IMR-90 (cell line): ENCODE results near the gene PLCB4. TPM values are rescaled to one million over a fixed set of nuclear protein-coding genes. Genes with fewer than 3 reads are reported as not detected.

Experiments used
- ATAC-seq: fragments of 200-7000 bp; cut with Tn5 transposase; 2 replicates; pipeline ENCODE4 v1.9.1; 2020; ENCODE audit warnings: low read depth, mild to moderate bottlenecking, moderate library complexity
- BruUV-seq: library from RNA; stranded (reverse); fragments of 400-500 nt; replicated peaks from 2 replicates; lab custom pipeline; 2021; lab: Mats Ljungman, UMichigan
- CTCF ChIA-PET: fragments of 300-600 bp; formaldehyde crosslinking; extraction: SDS; loops from one replicate; lab custom pipeline; 2021; ENCODE audit warnings: antibody characterized with exemption; lab: Yijun Ruan, JAX
- POLR2A ChIA-PET: fragments of 300-600 bp; sonication (Branson Sonifier 250); formaldehyde crosslinking; loops from one replicate; lab custom pipeline; 2022; ENCODE audit warnings: antibody characterized with exemption; ENCODE audit not compliant: unreplicated experiment; lab: Charles Lee
- DNase-seq: peaks from one replicate; pipeline ENCODE4 v3.0.0; 2013
- H2AFZ ChIP-seq: replicated peaks from 2 replicates; pipeline ENCODE3; 2013; ENCODE audit warnings: low read length, mild to moderate bottlenecking; ENCODE audit not compliant: poor library complexity
- H2AK5ac ChIP-seq: 2 replicates; pipeline ENCODE4 v1.6.1; 2013; ENCODE audit warnings: low read depth, low read length, inconsistent platforms
- H2AK9ac ChIP-seq: replicated peaks from 2 replicates; pipeline ENCODE3; 2013; ENCODE audit warnings: mild to moderate bottlenecking, low read depth, low read length, moderate library complexity; ENCODE audit not compliant: poor library complexity
- H2BK120ac ChIP-seq: 2 replicates; pipeline ENCODE4 v1.6.1; 2013; ENCODE audit warnings: low read depth, low read length, inconsistent platforms
- H2BK15ac ChIP-seq: 3 replicates; pipeline ENCODE4 v1.6.1; 2013; ENCODE audit warnings: low read depth, low read length, inconsistent platforms
- H2BK20ac ChIP-seq: 2 replicates; pipeline ENCODE4 v1.6.1; 2013; ENCODE audit warnings: low read depth, mild to moderate bottlenecking, inconsistent platforms, low read length, moderate library complexity
- H2BK5ac ChIP-seq: 2 replicates; pipeline ENCODE4 v1.6.1; 2013; ENCODE audit warnings: mild to moderate bottlenecking, low read depth, low read length, inconsistent platforms; ENCODE audit not compliant: poor library complexity, severe bottlenecking
- H3K14ac ChIP-seq: replicated peaks from 2 replicates; pipeline ENCODE4 v1.6.1; 2013; ENCODE audit warnings: low read depth, low read length, inconsistent platforms
- H3K18ac ChIP-seq: 2 replicates; pipeline ENCODE4 v1.6.1; 2013; ENCODE audit warnings: low read depth, low read length, control low read depth
- H3K23ac ChIP-seq: 2 replicates; pipeline ENCODE4 v1.6.1; 2013; ENCODE audit warnings: low read depth, low read length, inconsistent platforms
- H3K27ac ChIP-seq: 2 replicates; pipeline ENCODE4 v1.5.1; 2013; ENCODE audit warnings: mild to moderate bottlenecking, control low read depth, low read length; ENCODE audit not compliant: insufficient read depth
- H3K27me3 ChIP-seq: 2 replicates; pipeline ENCODE4 v1.6.1; 2013; ENCODE audit warnings: low read length; ENCODE audit not compliant: control insufficient read depth, insufficient read depth
- H3K36me3 ChIP-seq: 2 replicates; pipeline ENCODE4 v1.6.1; 2013; ENCODE audit warnings: low read length, mixed read lengths; ENCODE audit not compliant: control insufficient read depth, insufficient read depth
- H3K4ac ChIP-seq: 2 replicates; pipeline ENCODE4 v1.6.1; 2013; ENCODE audit warnings: low read depth, low read length, inconsistent platforms
- H3K4me1 ChIP-seq: 2 replicates; pipeline ENCODE4 v1.6.1; 2013; ENCODE audit warnings: low read length, mixed read lengths; ENCODE audit not compliant: control insufficient read depth, insufficient read depth
- H3K4me2 ChIP-seq: 2 replicates; pipeline ENCODE4 v1.6.1; 2013; ENCODE audit warnings: low read depth, mild to moderate bottlenecking, control low read depth, low read length, moderate library complexity
- H3K4me3 ChIP-seq: 2 replicates; pipeline ENCODE4 v1.5.1; 2013; ENCODE audit warnings: low read depth, mild to moderate bottlenecking, control low read depth, low read length, moderate library complexity; ENCODE audit not compliant: insufficient read depth
- H3K56ac ChIP-seq: 2 replicates; pipeline ENCODE4 v1.6.1; 2013; ENCODE audit warnings: low read length, inconsistent platforms; ENCODE audit not compliant: insufficient read depth; ENCODE audit errors: extremely low read depth
- H3K79me1 ChIP-seq, 2 experiments: 2 replicates each; pipeline ENCODE4 v1.6.1; 2013; ENCODE audit warnings: low read length in 2 of 2, inconsistent platforms in 1 of 2, low read depth in 1 of 2
- H3K9ac ChIP-seq: 2 replicates; pipeline ENCODE4 v1.6.1; 2013; ENCODE audit warnings: low read depth, low read length, control low read depth
- H3K9me1 ChIP-seq: 2 replicates; pipeline ENCODE4 v1.6.1; 2013; ENCODE audit warnings: low read length, inconsistent platforms; ENCODE audit not compliant: insufficient read depth
- H3K9me3 ChIP-seq: 2 replicates; pipeline ENCODE4 v1.6.1; 2013; ENCODE audit warnings: low read length; ENCODE audit not compliant: control insufficient read depth, insufficient read depth
- H4K20me1 ChIP-seq: 2 replicates; pipeline ENCODE4 v1.6.1; 2013; ENCODE audit warnings: low read length, inconsistent platforms; ENCODE audit not compliant: insufficient read depth
- H4K5ac ChIP-seq: 2 replicates; pipeline ENCODE4 v1.6.1; 2013; ENCODE audit warnings: mild to moderate bottlenecking, low read depth, low read length, control low read depth
- H4K8ac ChIP-seq, 2 experiments: 2 replicates each; pipeline ENCODE4 v1.6.1; 2013; ENCODE audit warnings: low read depth in 2 of 2, low read length in 2 of 2, control low read depth in 1 of 2, inconsistent platforms in 1 of 2
- H4K91ac ChIP-seq: 2 replicates; pipeline ENCODE4 v1.6.1; 2013; ENCODE audit warnings: low read depth, low read length, inconsistent platforms; ENCODE audit not compliant: insufficient read depth
- BHLHE40 ChIP-seq: fragments of 150-350 bp; IDR thresholded peaks from 2 replicates; pipeline ENCODE4 v1.6.1; 2016; ENCODE audit warnings: mild to moderate bottlenecking, low read depth, low read length
- CEBPB ChIP-seq: IDR thresholded peaks from 2 replicates; pipeline ENCODE4 v1.6.1; 2012; ENCODE audit warnings: low read depth, low read length, improper control_type of control experiment
- CHD1 ChIP-seq: IDR thresholded peaks from 2 replicates; pipeline ENCODE4 v1.6.1; 2012; ENCODE audit warnings: low read depth, low read length, improper control_type of control experiment
- MXI1 ChIP-seq: IDR thresholded peaks from 2 replicates; pipeline ENCODE4 v1.6.1; 2012; ENCODE audit warnings: low read depth, mild to moderate bottlenecking, low read length, moderate library complexity, borderline replicate concordance
- NFE2L2 ChIP-seq: fragments of 150-350 bp; IDR thresholded peaks from 2 replicates; pipeline ENCODE4 v1.6.1; 2016; ENCODE audit warnings: low read depth, mild to moderate bottlenecking, low read length
- RCOR1 ChIP-seq: IDR thresholded peaks from 2 replicates; pipeline ENCODE4 v1.6.1; 2012; ENCODE audit warnings: mild to moderate bottlenecking, low read length, improper control_type of control experiment; ENCODE audit not compliant: insufficient replicate concordance
- RFX5 ChIP-seq: IDR thresholded peaks from 2 replicates; pipeline ENCODE4 v1.8.0; 2012; ENCODE audit warnings: low read depth, mild to moderate bottlenecking, low read length, moderate library complexity
- WGBS, 2 experiments: methylation state at CpG; one replicate each; pipeline versions ENCODE4 v1.1.5 to v1.1.7; 2013; ENCODE audit warnings: missing lambda C conversion rate in 2 of 2; ENCODE audit not compliant: insufficient read length in 1 of 2; ENCODE audit errors: extremely low coverage in 2 of 2; 5-methylcytosine and 5-hydroxymethylcytosine counted together
- dilution Hi-C: fragments of 300-500 bp; cut with HindIII; formaldehyde crosslinking; loops from one replicate; pipeline ENCODE4 v1.14.3; 2018; ENCODE audit warnings: low sequenced_read_pairs; ENCODE audit not compliant: unreplicated experiment
- in situ Hi-C: fragments of 300-500 bp; cut with MboI; formaldehyde crosslinking; loops from 3 replicates; pipeline ENCODE4 v1.14.3; 2019; ENCODE audit warnings: low sequenced_read_pairs, inconsistent platforms, mixed read lengths
- intact Hi-C: fragments of 100-400 bp; cut with micrococcal nuclease; formaldehyde crosslinking; loops from 2 replicates; pipeline ENCODE4 v1.10.0; 2022
- polyA plus RNA-seq, 3 experiments: library from polyadenylated mRNA; depleted of rRNA; stranded (reverse); fragments of >200 nt; gene quantifications; 2 replicates each; pipeline ENCODE4 v1.2.3, GENCODE V29; 2012; ENCODE audit warnings: low replicate concordance in 1 of 3
- total RNA-seq: library from RNA; depleted of rRNA; stranded (reverse); fragments of >200 nt; gene quantifications from 2 replicates; pipeline ENCODE4 v1.2.3, GENCODE V29; 2012

The PLCB4 gene
- total and polyA plus RNA-seq, 2 of the 4 experiments (the other 2 are of a cell fraction) = 12.5 to 24.0 TPM

DNA sequence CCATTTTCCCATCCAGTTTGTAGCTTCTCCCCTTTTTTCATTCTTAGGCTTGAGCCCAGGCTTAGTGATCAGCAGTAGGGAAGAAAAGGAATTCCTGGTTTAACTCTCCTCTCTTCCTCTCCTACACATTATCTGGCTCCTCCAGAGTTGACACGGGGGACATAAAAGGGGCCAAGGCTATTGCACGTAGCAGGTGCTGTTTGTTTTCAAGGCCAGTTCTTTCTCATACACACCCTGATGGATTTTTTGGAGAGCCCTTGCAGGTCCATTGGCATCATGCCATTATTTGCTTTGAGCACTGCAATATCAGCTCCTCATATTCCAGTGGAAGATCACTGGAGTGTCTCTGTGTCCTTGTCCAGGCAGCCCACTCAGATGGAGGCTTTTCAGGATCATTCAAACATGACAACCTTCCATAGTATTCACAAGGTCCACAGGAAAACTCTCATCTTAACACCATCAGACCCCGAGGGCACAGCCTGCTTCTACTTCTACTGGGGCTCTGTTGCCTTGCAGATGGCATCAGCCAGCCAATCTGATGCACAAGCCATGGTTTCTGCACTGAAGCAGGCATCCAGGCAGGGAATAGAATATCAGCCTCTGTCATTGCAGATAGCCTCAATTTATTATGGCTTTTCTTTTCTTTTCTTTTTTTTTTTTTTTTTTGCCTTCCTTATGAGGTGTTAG, 18.8 kb downstream of the PLCB4 start:
- in situ Hi-C loops = no loop called here
- dilution Hi-C loops = no loop called here

More for the DNA sequence above, 18.8 kb downstream of the PLCB4 start:
- WGBS, 2 experiments = 83% methylated on average over 3 of the region's 3 CpGs; no CpG with 5 or more reads in 1 of the 2 experiments
- no peak overlapping the region for H3K14ac ChIP-seq
- H3K9me1 ChIP-seq = peaks cover 13% of the 10 kb centered on the region
- H4K8ac ChIP-seq = no peak overlapping the region
- H3K9ac ChIP-seq = no peak overlapping the region
- H2AK9ac ChIP-seq = no peak overlapping the region
- H3K9me3 ChIP-seq = peaks cover 2% of the 10 kb centered on the region
- H4K5ac ChIP-seq = no peak overlapping the region; the same call in 1 of the 2 replicates
- no peak overlapping the region for H3K4ac ChIP-seq
- no peak overlapping the region for H3K18ac ChIP-seq
- H2BK5ac ChIP-seq = no peak overlapping the region
- intact Hi-C loops = no loop called here
- H3K27me3 ChIP-seq = no peaks in the 10 kb centered on the region
- H2AK5ac ChIP-seq = no peak overlapping the region
- CTCF ChIA-PET = no interaction called here
- DNase-seq (no peak), ATAC-seq (no peak)
- peaks cover 2% of the 10 kb centered on the region; the same call in 1 of the 2 replicates for H3K36me3 ChIP-seq
- H4K91ac ChIP-seq = no peak overlapping the region
- H3K4me1 ChIP-seq = peaks cover 13% of the 10 kb centered on the region
- TF ChIP-seq RCOR1 = no peak
- TF ChIP-seq BHLHE40 = no peak
- no peak for TF ChIP-seq MXI1
- no peak for TF ChIP-seq NFE2L2
- no peak for TF ChIP-seq CEBPB
- TF ChIP-seq CHD1 = no peak
- TF ChIP-seq RFX5 = no peak
- H4K20me1 ChIP-seq = peaks cover 35% of the 10 kb centered on the region; the same call in 1 of the 2 replicates
- H3K79me1 ChIP-seq = peaks cover 29 to 67% of the 10 kb centered on the region in 2 experiments
- no peak overlapping the region for H3K56ac ChIP-seq
- no peak overlapping the region for H2BK120ac ChIP-seq
- H2BK20ac ChIP-seq = no peak overlapping the region
- no peak overlapping the region; the same call in 1 of the 2 replicates for H3K23ac ChIP-seq
- H3K4me3 ChIP-seq = no peak overlapping the region
- H2BK15ac ChIP-seq = no peak overlapping the region
- H2AFZ ChIP-seq = no peak overlapping the region
- POLR2A ChIA-PET = interaction anchor here (0.6 kb wide), 1 partner anchor 10 kb away, joined by 3 read pairs; no protein-coding TSS in a partner anchor
- peak overlapping the region; percentile 17; the same call in 1 of the 2 replicates for H3K4me2 ChIP-seq
- no TSS peak for BruUV-seq
- H3K27ac ChIP-seq = no peak overlapping the region
